Measurements from ENCODE around the gene SEZ6L. TPM values are rescaled to one million over a fixed set of nuclear protein-coding genes. Genes with fewer than 3 reads are reported as not detected.

The SEZ6L gene
- total RNA-seq, 1 experiment from 2014 or later = 0.13 TPM

DNA sequence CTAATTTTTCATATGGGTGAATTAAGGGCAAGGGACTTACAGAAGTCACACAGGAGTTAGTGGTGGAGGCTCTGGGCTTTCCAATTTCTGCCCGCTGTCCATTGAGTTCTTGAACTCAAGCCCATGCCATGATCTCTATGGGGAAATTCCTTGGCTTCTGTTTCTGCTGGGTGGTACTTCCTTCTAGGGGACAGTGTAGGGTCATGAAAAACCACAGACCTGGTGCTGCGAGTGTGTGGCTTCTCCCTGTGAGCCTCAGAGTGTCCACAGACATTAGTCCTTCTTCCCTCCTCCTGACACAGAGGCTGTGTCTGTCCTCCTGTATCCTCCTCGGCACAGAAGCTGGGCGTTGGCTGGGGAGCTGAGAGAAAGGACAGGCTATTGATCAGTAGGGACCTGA is 6.3 kb upstream of the SEZ6L start:
- H2AFZ ChIP-seq (ENCODE audit: low read length) = no peak overlapping the region
- H3K14ac ChIP-seq (ENCODE audit: insufficient read depth, low read length) = no peak overlapping the region
- Mint-ChIP-seq H3K27ac (no peak overlapping the region), H3K27me3 (ENCODE audit: low read depth) (peaks cover 86% of the 10 kb centered on the region), H3K9me3 (peaks cover 0 to 2% of the 10 kb centered on the region in 2 experiments; a peak in 1 of 5 replicates), H3K36me3 (ENCODE audit: insufficient read depth in 1 of 3, low read depth in 3 of 3) (no peaks in the 10 kb centered on the region), H3K4me1 (no peaks in the 10 kb centered on the region), H3K4me3 (no peak overlapping the region)
- no peak overlapping the region for H3K23ac ChIP-seq (ENCODE audit: insufficient read length, low read depth, low read length)
- no peak overlapping the region for H2BK12ac ChIP-seq (ENCODE audit: insufficient read length, low read depth, low read length)
- H2BK20ac ChIP-seq (ENCODE audit: low read depth, low read length, poor library complexity, severe bottlenecking) = no peak overlapping the region
- peaks cover 3% of the 10 kb centered on the region; the same call in 1 of the 2 replicates for H3K27me3 ChIP-seq (ENCODE audit: insufficient read depth, low read length)
- no peaks in the 10 kb centered on the region for H4K20me1 ChIP-seq (ENCODE audit: control insufficient read depth, insufficient read depth, insufficient read length)
- H3K9ac ChIP-seq (ENCODE audit: extremely low read depth, insufficient read length, low read length) = no peak overlapping the region
- no peak overlapping the region for H2BK5ac ChIP-seq (ENCODE audit: insufficient read length, low read length)
- H3K27ac ChIP-seq (ENCODE audit: insufficient read length, low read depth, low read length) = no peak overlapping the region
- no peaks in the 10 kb centered on the region for H3K79me2 ChIP-seq (ENCODE audit: insufficient read depth, low read length)
- H3K56ac ChIP-seq (ENCODE audit: insufficient read length, low read depth, low read length) = no peak overlapping the region
- no peaks in the 10 kb centered on the region for H3K79me1 ChIP-seq (ENCODE audit: insufficient read depth, low read depth, low read length, poor library complexity, severe bottlenecking)
- no peak overlapping the region for H3K4me2 ChIP-seq (ENCODE audit: insufficient read depth, insufficient read length, low read length)
- no peak overlapping the region for H2AK5ac ChIP-seq (ENCODE audit: insufficient read length, low read length)
- no peak overlapping the region for H3T11ph ChIP-seq (ENCODE audit: low read length)
- H3K9me3 ChIP-seq (ENCODE audit: control insufficient read depth, low read depth, low read length) = no peaks in the 10 kb centered on the region
- H3K4ac ChIP-seq (ENCODE audit: low read depth, low read length) = no peak overlapping the region
- TF ChIP-seq, protein P1, sequence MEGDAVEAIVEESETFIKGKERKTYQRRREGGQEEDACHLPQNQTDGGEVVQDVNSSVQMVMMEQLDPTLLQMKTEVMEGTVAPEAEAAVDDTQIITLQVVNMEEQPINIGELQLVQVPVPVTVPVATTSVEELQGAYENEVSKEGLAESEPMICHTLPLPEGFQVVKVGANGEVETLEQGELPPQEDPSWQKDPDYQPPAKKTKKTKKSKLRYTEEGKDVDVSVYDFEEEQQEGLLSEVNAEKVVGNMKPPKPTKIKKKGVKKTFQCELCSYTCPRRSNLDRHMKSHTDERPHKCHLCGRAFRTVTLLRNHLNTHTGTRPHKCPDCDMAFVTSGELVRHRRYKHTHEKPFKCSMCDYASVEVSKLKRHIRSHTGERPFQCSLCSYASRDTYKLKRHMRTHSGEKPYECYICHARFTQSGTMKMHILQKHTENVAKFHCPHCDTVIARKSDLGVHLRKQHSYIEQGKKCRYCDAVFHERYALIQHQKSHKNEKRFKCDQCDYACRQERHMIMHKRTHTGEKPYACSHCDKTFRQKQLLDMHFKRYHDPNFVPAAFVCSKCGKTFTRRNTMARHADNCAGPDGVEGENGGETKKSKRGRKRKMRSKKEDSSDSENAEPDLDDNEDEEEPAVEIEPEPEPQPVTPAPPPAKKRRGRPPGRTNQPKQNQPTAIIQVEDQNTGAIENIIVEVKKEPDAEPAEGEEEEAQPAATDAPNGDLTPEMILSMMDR (conservative IDR thresholded peaks at IDR 0.05) = no peak
- no peak overlapping the region for H2BK15ac ChIP-seq (ENCODE audit: low read depth, low read length)
- H3K4me1 ChIP-seq (ENCODE audit: insufficient read depth, low read length) = no peaks in the 10 kb centered on the region
- no peak overlapping the region for H3K18ac ChIP-seq (ENCODE audit: insufficient read length, low read depth, low read length)
- no peak overlapping the region for H4K91ac ChIP-seq (ENCODE audit: insufficient read length, low read depth, low read length)
- no peak for DNase-seq
- no peak overlapping the region for H2BK120ac ChIP-seq (ENCODE audit: low read depth, low read length, poor library complexity, severe bottlenecking)
- no CpG with 5 or more reads among the region's 4 CpGs for WGBS (ENCODE audit: extremely low coverage, insufficient read length, low lambda C conversion rate)
- no peak overlapping the region for H4K8ac ChIP-seq (replicated peaks; ENCODE audit: insufficient read length, low read depth, low read length)
- H4K5ac ChIP-seq (ENCODE audit: insufficient read length, low read depth, low read length) = no peak overlapping the region
- H3K23me2 ChIP-seq (ENCODE audit: insufficient read length, low read depth, low read length, poor library complexity, severe bottlenecking) = no peaks in the 10 kb centered on the region
